CD4-positive, alpha-beta T cell treated with Interleukin-15 for 1 hour (primary cell): ENCODE measurements around the gene ACOT13.
"Not testable (repeated sequence)": the region's sequence is repeated elsewhere in the genome, so short reads cannot be mapped to it uniquely, and the experiment has no call there.

ENCODE experiments used
- DNase-seq: peaks from one replicate; pipeline ENCODE4 v3.0.0-alpha.2; 2020

ACOT13 gene

GRCh38 chr6:24731456-24732134 lies 64.7 kb downstream of the ACOT13 start:
- not testable (repeated sequence) for DNase-seq

- DNase-seq = no peak
Measured at GRCh38 chr6:24734166-24734565, 67.3 kb downstream of the ACOT13 start.

- not testable (repeated sequence) for DNase-seq
Measured at GRCh38 chr6:24734710-24735109, 67.8 kb downstream of the ACOT13 start.

GRCh38 chr6:24738741-24739140 lies 71.9 kb downstream of the ACOT13 start:
- DNase-seq = no peak

- DNase-seq = no peak
Measured at GRCh38 chr6:24740861-24741260, 74.0 kb downstream of the ACOT13 start.

GRCh38 chr6:24742216-24742738 lies 75.4 kb downstream of the ACOT13 start:
- no peak for DNase-seq

GRCh38 chr6:24743265-24743943 lies 76.5 kb downstream of the ACOT13 start:
- peak; percentile 47 for DNase-seq

GRCh38 chr6:24743944-24744335 lies 77.1 kb downstream of the ACOT13 start:
- no peak for DNase-seq

- peak; percentile 45 for DNase-seq
Measured at GRCh38 chr6:24744911-24745310, 78.0 kb downstream of the ACOT13 start.

GRCh38 chr6:24749297-24749696 lies 82.4 kb downstream of the ACOT13 start:
- DNase-seq = no peak

GRCh38 chr6:24750878-24751277 lies 84.0 kb downstream of the ACOT13 start:
- DNase-seq = not testable (repeated sequence)

GRCh38 chr6:24752503-24752902 lies 85.6 kb downstream of the ACOT13 start:
- no peak for DNase-seq

GRCh38 chr6:24752917-24753492 lies 86.1 kb downstream of the ACOT13 start:
- DNase-seq = no peak

- no peak for DNase-seq
Measured at GRCh38 chr6:24753545-24753944, 86.7 kb downstream of the ACOT13 start.

- not testable (repeated sequence) for DNase-seq
Measured at GRCh38 chr6:24754378-24754777, 87.5 kb downstream of the ACOT13 start.
